Measurements from ENCODE around the gene SVBP.

SVBP gene

DNA sequence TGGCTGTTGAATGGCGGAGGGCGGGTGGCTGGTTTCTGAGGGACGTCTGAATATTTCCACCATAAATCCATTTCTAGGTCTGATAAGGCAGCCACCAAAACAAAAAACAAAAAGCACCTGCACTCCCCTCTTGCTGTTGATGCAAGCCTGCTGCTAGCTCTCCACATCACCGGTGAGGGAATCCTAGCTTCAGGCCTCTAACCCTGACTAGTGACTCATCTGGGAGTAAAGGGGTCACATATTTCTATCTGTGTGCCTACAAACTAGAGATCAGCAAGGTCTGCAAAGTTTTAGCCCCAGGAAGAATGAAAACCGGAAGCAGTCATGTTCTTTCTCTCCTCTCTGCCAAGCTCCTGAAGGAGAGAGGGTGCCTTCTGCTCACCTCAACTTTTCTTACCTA, 10.6 kb downstream of the SVBP start:
- in situ Hi-C loops (cut with MboI; ENCODE audit: low sequenced_read_pairs) = no loop called here

- in situ Hi-C loops (cut with MboI; ENCODE audit: low sequenced_read_pairs) = no loop called here
Measured at GRCh38 chr1:42806171-42806570, 11.0 kb downstream of the SVBP start.

DNA sequence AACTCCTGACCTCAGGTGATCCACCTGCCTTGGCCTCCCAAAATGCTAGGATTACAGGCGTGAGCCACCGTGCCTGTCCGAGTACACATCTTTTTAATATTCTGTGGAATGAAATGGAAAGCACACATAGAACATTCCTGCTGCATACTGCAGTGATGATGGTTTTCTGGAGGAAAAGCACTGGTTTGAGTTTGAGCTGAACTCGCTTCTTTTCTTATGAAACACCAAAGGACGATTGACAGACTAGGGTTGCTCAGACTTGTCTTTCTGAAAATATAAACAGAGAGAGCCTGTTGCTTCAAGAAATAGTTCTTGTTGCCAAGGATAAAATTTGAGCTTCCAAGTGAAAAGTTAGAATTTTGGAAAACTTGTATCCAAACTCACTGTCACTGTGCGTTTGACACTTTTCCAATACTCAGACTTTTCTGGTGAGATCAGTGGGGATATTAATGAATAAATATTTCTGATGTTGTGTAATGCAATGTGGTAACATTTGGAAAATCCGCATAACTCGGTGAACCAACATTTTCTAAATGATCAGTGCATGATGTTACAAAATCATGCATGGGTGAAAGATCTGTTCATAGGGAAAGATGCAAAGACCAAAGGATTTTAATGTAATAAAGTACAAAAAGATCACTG, 15.2 kb downstream of the SVBP start:
- in situ Hi-C loops (cut with MboI; ENCODE audit: low sequenced_read_pairs) = no loop called here

GRCh38 chr1:42797979-42798378, 19.2 kb downstream of the SVBP start:
- in situ Hi-C loops (cut with MboI; ENCODE audit: low sequenced_read_pairs) = no loop called here

DNA sequence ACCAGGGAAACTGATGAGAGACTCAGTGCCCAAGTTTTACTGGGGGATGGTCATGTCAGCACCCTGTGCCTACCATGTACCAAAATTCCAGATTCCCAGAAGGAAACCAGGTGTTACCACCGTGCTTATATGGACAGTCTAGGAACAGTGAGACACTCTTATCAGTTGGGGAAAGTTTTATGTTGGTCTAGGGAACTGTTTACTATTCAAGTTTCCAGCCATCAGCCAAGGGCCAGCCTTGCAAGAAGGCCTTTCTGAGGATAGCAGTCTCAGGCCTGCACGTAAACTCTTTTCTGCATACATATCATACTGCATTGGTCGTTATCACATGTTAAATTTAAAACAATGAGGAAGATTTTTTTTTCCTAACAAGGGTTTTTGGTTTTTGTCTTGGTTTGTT, 19.8 kb downstream of the SVBP start:
- in situ Hi-C loops (cut with MboI; ENCODE audit: low sequenced_read_pairs) = no loop called here

DNA sequence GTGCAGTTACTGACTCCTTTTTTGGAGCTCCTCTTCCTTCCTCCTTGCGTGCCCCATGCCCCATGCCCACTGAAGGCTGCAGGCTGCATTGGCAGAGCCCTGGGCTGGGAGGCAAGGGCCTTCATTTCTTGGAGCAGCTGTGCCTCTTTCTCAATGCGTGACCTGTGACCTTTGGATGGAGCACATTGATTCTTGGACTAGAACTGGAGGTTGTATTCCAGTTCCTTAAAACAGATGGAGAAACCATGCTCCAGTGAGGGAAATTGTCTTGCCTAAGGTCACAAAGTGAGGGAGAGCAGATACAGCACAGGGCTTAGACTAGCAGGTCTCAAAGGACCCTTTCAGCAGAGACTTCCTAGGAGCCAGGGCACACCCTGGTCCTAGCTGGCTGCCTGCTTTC, 23.4 kb downstream of the SVBP start:
- in situ Hi-C loops (cut with MboI; ENCODE audit: low sequenced_read_pairs) = no loop called here

- in situ Hi-C loops (cut with MboI; ENCODE audit: low sequenced_read_pairs) = no loop called here
Measured at GRCh38 chr1:42788021-42788420, 29.2 kb downstream of the SVBP start.

GRCh38 chr1:42786097-42786496, 31.1 kb downstream of the SVBP start:
- in situ Hi-C loops (cut with MboI; ENCODE audit: low sequenced_read_pairs) = no loop called here

DNA sequence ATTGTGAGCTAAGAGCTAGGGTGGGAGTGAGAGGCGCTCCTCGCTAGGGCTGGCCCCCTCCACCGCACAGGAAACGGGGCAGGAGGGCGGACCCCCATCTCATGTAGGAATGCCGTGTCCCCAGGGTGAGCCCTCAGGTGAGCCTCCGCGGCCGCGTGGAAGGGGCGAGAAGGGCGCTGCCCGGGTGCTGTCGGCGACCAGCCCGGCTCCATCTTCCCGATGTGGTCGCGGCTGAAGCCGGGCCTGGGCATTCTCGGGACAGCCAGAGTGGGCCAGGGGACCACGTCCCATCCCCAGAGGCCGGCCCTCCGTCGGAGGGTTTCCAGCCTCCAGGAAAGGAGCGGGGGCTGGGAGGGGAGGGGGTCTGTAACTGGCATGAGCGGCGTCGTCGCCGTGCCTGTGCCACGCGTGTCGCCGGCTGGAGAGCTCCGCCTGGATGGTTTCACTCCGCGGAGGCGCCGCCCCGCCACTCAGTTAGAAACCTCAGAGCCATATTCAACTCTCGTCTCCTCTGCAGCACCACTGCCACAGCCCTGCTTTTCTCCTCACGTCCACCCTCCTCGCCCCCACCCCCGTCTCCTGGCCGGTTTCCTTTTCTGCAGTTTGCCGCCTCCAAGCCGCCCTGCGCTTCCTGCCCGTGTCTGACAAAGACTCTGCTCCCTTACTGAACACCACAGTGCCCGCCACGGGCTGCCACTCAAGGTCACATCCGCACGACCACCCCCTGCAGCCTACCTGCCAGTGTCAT, 32.1 kb downstream of the SVBP start, which contains the start of gene TMEM269:
TSS of gene TMEM269 (plus strand) at position 46 of the 748 bp plus-strand sequence. CDS start 4,903 bp downstream, outside the sequence.
- in situ Hi-C loops (cut with MboI; ENCODE audit: low sequenced_read_pairs) = no loop called here

GRCh38 chr1:42784547-42784945, 32.7 kb downstream of the SVBP start:
- in situ Hi-C loops (cut with MboI; ENCODE audit: low sequenced_read_pairs) = no loop called here

- in situ Hi-C loops (cut with MboI; ENCODE audit: low sequenced_read_pairs) = no loop called here
Measured at GRCh38 chr1:42783092-42783491, 34.1 kb downstream of the SVBP start.

DNA sequence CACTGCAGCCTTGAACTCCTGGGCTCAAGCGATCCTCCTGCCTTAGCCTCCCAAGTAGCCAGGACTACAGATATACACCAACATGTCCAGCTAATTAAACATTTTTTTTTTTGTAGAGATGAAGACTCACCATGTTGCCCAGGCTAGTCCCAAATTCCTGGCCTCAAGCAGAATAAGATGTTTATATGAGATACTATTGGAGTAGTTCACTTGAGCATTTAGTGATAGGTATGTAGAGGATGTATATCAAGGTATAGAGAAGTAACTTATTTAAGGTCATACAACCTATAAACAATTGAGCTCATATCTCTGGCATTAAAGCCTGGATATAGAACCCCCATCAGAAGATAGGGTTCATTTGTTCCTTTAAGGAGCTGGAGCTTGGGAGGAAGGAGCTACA, 37.0 kb downstream of the SVBP start:
- in situ Hi-C loops (cut with MboI; ENCODE audit: low sequenced_read_pairs) = no loop called here

DNA sequence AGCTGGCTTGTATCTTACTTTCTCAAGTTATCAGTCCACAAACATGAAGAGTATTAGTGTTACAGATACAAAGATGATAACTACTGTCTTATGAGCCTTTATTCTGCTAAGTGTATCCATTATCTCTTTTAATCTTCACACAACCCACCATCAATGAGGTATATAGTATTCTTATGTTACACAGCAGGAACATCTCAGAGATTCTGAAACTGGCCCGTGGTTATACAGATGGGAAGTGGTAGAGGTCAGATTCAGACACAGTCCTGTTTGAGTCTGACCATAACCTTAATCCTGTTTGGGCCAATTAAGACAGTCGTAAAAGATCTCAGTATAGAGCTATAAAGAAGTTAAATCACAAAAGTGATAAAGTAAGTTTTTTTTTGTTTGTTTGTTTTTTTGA, 37.5 kb downstream of the SVBP start:
- in situ Hi-C loops (cut with MboI; ENCODE audit: low sequenced_read_pairs) = no loop called here

- in situ Hi-C loops (cut with MboI; ENCODE audit: low sequenced_read_pairs) = no loop called here
Measured at GRCh38 chr1:42777852-42778251, 39.3 kb downstream of the SVBP start.

- in situ Hi-C loops (cut with MboI; ENCODE audit: low sequenced_read_pairs) = no loop called here
Measured at GRCh38 chr1:42776502-42776901, 40.7 kb downstream of the SVBP start.

GRCh38 chr1:42774928-42775526, 42.2 kb downstream of the SVBP start:
- in situ Hi-C loops (cut with MboI; ENCODE audit: low sequenced_read_pairs) = no loop called here

DNA sequence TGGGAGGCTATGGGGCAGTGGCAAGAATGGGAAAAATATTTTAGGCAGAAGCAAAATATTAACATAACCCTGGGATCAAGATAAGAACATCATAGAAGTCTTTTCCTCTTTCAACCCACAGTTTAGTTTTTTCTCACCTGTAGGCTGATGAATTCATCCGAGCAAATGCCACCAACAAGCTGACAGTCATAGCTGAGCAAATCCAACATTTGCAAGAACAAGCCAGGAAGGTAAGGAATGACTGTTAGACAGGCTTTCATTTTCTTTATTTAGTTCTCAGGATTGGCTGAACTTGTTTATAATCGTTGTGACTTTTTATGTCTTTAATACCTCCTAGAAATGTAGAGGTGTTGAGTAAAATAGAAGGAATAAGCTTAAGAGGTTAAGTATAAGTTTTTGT, 43.8 kb downstream of the SVBP start:
- in situ Hi-C loops (cut with MboI; ENCODE audit: low sequenced_read_pairs) = no loop called here

DNA sequence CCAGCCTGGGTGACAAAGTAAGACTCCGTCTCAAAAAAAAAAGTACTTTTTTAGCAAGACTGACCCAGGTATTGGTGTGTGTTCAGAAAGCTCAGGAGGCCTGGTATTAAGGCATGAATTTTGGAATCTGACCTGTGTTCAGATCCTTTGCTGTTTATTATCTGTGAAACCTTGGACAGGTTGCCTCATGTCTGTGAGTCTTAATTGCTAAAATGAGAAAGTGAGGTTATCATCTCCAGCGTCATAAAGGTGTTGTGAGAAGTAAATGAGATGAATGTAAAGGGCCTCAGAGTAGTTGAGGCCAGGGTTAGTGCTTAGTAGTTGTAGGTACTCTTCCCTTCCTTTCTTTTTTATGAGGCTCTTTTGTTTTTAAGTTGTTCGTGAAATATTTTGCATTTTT, 47.4 kb downstream of the SVBP start:
- in situ Hi-C loops (cut with MboI; ENCODE audit: low sequenced_read_pairs) = no loop called here

DNA sequence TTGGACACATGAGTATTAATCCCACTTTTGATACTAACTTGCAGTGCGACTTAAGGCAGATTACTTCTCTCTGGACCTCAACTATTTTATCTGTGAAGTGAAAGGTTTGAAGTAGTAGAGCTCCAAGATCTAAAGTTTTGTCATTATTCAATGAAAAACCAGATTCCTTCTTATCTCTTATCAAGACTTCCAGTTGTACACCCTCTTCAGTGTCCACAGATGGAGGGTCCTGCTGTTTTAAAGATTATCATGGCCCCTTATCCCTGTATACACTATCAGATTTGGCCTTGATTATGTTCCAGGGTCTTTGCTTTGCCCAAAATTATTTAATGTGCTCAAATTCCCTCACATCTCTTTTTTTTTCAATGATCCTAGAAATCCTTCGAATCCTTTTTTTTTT, 49.0 kb downstream of the SVBP start:
- in situ Hi-C loops (cut with MboI; ENCODE audit: low sequenced_read_pairs) = no loop called here

GRCh38 chr1:42767510-42768000, 49.6 kb downstream of the SVBP start:
- in situ Hi-C loops (cut with MboI; ENCODE audit: low sequenced_read_pairs) = no loop called here

GRCh38 chr1:42766741-42767509, 50.3 kb downstream of the SVBP start, which contains the start of the genes C1orf50 and P3H1:
Gene C1orf50 (plus strand): TSS chr1:42767249. CDS start chr1:42767312, 63 bp downstream.
Gene P3H1 (minus strand): TSS chr1:42767028. CDS start chr1:42766971, 57 bp downstream.
- in situ Hi-C loops (cut with MboI; ENCODE audit: low sequenced_read_pairs) = no loop called here

Measured in hTERT RPE-1 (cell line).